ENCODE measurements around the gene NOXO1. TPM values are rescaled to one million over a fixed set of nuclear protein-coding genes. Genes with fewer than 3 reads are reported as not detected.

NOXO1 gene
- total RNA-seq, 2 donors from 2014 or later, result 0.42 TPM; not detected in 1

DNA sequence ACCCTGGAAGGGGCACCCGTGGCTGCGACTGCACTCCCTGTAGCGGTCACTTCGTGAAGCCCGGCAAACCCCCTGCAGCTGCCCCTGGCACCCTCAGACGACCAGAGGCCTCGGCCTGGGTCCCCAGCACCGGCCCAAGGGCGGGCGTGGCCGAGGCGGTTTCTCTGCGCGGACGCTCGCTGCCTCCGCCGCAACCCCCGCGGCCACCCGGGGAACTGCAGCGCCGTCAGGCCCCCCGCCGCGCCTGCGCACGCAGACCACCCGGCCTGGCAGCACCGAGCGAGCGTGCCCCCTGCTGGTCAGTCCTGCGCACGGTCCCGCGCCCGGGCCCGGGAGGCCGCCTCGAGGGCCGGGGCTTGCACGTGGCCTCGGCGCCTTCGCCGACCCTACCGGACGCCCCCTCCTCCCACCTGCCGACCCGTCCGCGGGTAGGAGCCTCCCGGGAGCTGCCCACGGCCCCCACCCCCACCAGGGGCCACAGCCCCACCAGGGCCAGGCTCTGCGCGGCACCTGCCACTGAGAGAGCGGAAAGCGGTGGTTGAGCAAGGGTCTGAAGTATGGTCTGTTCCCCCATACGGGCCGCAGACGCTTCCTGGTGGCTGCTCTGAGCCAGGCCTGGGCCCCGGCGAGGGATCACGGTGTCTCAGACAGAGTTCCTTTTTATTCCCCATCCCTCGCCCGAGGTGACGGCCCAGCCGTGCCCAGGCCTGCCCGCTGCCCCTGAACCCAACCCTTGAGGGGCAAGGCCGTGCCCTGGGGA is 51.5 kb downstream of the NOXO1 start:
- peaks cover 41% of the 10 kb centered on the region for H3K27me3 Mint-ChIP-seq (ENCODE audit: insufficient read depth)
- no peak overlapping the region for H3K27ac Mint-ChIP-seq
- H3K9me3 ChIP-seq (ENCODE audit: control insufficient read depth, low read length), result no peaks in the 10 kb centered on the region
- H3K27me3 ChIP-seq (ENCODE audit: control insufficient read depth, insufficient read depth, low read length, poor library complexity, severe bottlenecking), result peaks cover 18% of the 10 kb centered on the region
- no peak overlapping the region for H3K9ac ChIP-seq (ENCODE audit: extremely low read depth, low read length, poor library complexity, severe bottlenecking)
- peak; percentile 96 for DNase-seq
- no peaks in the 10 kb centered on the region for H3K4me1 ChIP-seq (ENCODE audit: control insufficient read depth, insufficient read depth, low read length)
- H3K27ac ChIP-seq (ENCODE audit: low read depth, low read length), result no peak overlapping the region
- no peaks in the 10 kb centered on the region for H3K36me3 Mint-ChIP-seq (ENCODE audit: low read depth)
- H3K4me1 Mint-ChIP-seq, result peaks cover 2% of the 10 kb centered on the region
- H3K4me3 Mint-ChIP-seq, result peak overlapping the region; percentile 56
- WGBS, 2 experiments (ENCODE audit: insufficient coverage in 1 of 2, insufficient read length in 1 of 2), result 17 to 25% methylated on average over 42 to 70 of the region's 70 CpGs
- no peak overlapping the region for H3K4me3 ChIP-seq (ENCODE audit: low read length)
- no peaks in the 10 kb centered on the region for H3K36me3 ChIP-seq (ENCODE audit: control insufficient read depth, insufficient read depth, low read length)
- TF ChIP-seq, protein P1, sequence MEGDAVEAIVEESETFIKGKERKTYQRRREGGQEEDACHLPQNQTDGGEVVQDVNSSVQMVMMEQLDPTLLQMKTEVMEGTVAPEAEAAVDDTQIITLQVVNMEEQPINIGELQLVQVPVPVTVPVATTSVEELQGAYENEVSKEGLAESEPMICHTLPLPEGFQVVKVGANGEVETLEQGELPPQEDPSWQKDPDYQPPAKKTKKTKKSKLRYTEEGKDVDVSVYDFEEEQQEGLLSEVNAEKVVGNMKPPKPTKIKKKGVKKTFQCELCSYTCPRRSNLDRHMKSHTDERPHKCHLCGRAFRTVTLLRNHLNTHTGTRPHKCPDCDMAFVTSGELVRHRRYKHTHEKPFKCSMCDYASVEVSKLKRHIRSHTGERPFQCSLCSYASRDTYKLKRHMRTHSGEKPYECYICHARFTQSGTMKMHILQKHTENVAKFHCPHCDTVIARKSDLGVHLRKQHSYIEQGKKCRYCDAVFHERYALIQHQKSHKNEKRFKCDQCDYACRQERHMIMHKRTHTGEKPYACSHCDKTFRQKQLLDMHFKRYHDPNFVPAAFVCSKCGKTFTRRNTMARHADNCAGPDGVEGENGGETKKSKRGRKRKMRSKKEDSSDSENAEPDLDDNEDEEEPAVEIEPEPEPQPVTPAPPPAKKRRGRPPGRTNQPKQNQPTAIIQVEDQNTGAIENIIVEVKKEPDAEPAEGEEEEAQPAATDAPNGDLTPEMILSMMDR (conservative IDR thresholded peaks at IDR 0.05), result peak; percentile 96
- no peaks in the 10 kb centered on the region for H3K9me3 Mint-ChIP-seq

DNA sequence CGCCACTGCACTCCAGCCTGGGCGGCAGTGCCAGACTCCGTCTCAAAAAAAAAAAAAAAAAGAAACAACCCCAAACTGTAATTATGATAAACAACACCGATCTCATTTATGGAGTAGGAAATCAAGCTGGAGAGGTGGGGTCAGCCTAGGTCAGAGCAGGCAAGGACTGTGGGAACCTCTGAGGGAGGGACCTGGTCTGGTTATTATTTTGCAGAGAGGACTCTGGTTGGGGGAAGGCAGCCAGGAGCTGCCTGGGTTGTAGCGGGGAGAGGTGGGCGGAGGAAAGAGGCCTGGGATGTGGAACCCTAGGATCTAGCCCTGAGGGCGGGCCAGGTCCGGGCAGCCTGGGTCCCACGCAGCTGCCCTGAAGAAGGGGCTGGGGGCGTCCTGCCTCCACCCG is 52.2 kb downstream of the NOXO1 start:
- H3K4me1 ChIP-seq (ENCODE audit: control insufficient read depth, insufficient read depth, low read length), result no peaks in the 10 kb centered on the region
- H3K9ac ChIP-seq (ENCODE audit: extremely low read depth, low read length, poor library complexity, severe bottlenecking), result no peak overlapping the region
- H3K4me3 ChIP-seq (ENCODE audit: low read length), result no peak overlapping the region
- TF ChIP-seq, protein P1 (conservative IDR thresholded peaks at IDR 0.05), result no peak
- peaks cover 24% of the 10 kb centered on the region for H3K27me3 ChIP-seq (ENCODE audit: control insufficient read depth, insufficient read depth, low read length, poor library complexity, severe bottlenecking)
- Mint-ChIP-seq H3K36me3 (ENCODE audit: low read depth) (no peaks in the 10 kb centered on the region), H3K4me3 (peak overlapping the region; percentile 56), H3K9me3 (no peaks in the 10 kb centered on the region), H3K4me1 (peaks cover 2% of the 10 kb centered on the region), H3K27ac (no peak overlapping the region), H3K27me3 (ENCODE audit: insufficient read depth) (peaks cover 48% of the 10 kb centered on the region)
- WGBS, 2 experiments (ENCODE audit: insufficient coverage in 1 of 2, insufficient read length in 1 of 2), result 43% methylated on average over 8 of the region's 11 CpGs; no CpG with 5 or more reads in 1 of the 2 experiments
- no peaks in the 10 kb centered on the region for H3K36me3 ChIP-seq (ENCODE audit: control insufficient read depth, insufficient read depth, low read length)
- no peak overlapping the region for H3K27ac ChIP-seq (ENCODE audit: low read depth, low read length)
- peak; percentile 71 for DNase-seq
- no peaks in the 10 kb centered on the region for H3K9me3 ChIP-seq (ENCODE audit: control insufficient read depth, low read length)

Other genes with a start within 250 kb of the NOXO1 start
- gene NME3, start 209.9 kb downstream of the NOXO1 start, total RNA-seq, result 10 to 100 TPM; 70.3 to 73.6 TPM
- 10 to 100 TPM; 34.3 to 64.3 TPM for gene EME2, start 208.7 kb downstream of the NOXO1 start, total RNA-seq
- 100 to 1,000 TPM; 137 to 164 TPM for gene MRPS34, start 208.3 kb downstream of the NOXO1 start, total RNA-seq
- gene SPSB3, start 198.9 kb downstream of the NOXO1 start, total RNA-seq, result 10 to 100 TPM; 28.0 to 28.1 TPM
- 10 to 100 TPM; 61.1 to 61.5 TPM for gene NUBP2, start 198.5 kb downstream of the NOXO1 start, total RNA-seq
- not detected for gene IGFALS, start 187.8 kb downstream of the NOXO1 start, total RNA-seq
- 10 to 100 TPM; 47.8 to 52.9 TPM for gene HAGH, start 154.6 kb downstream of the NOXO1 start, total RNA-seq
- gene FAHD1, start 154.3 kb downstream of the NOXO1 start, total RNA-seq, result 10 to 100 TPM; 16.6 to 16.9 TPM
- not detected for gene MEIOB, start 109.3 kb downstream of the NOXO1 start, total RNA-seq
- gene HS3ST6, start 63.1 kb downstream of the NOXO1 start, total RNA-seq, result not detected
- gene MSRB1, start 38.3 kb downstream of the NOXO1 start, total RNA-seq, result 10 to 100 TPM; 20.6 to 23.5 TPM
- gene RPL3L, start 26.8 kb downstream of the NOXO1 start, total RNA-seq, result not detected
- gene NDUFB10, start 21.9 kb downstream of the NOXO1 start, total RNA-seq, result 100 to 1,000 TPM; 167 to 192 TPM
- gene RPS2, start 16.6 kb downstream of the NOXO1 start, total RNA-seq, result 1,000 to 10,000 TPM; 3,064 to 3,492 TPM
- gene RNF151, start 14.6 kb downstream of the NOXO1 start, total RNA-seq, result under 1 TPM in 1 of 2 donors, not detected in 1; 0.44 TPM
- gene TBL3, start 9.4 kb downstream of the NOXO1 start, total RNA-seq, result 10 to 100 TPM; 43.4 to 49.7 TPM
- 10 to 100 TPM; 40.3 to 45.5 TPM for gene GFER, start 2.7 kb upstream of the NOXO1 start, total RNA-seq
- 10 to 100 TPM in 1 of 2 donors, 1 to 10 TPM in 1; 7.0 to 11.2 TPM for gene SYNGR3, start 8.5 kb upstream of the NOXO1 start, total RNA-seq
- 10 to 100 TPM; 45.6 to 49.5 TPM for gene ZNF598, start 28.4 kb upstream of the NOXO1 start, total RNA-seq
- 1 to 10 TPM; 1.2 to 1.9 TPM for gene NPW, start 38.3 kb upstream of the NOXO1 start, total RNA-seq
- 10 to 100 TPM; 20.1 to 25.5 TPM for gene NHERF2, start 45.4 kb upstream of the NOXO1 start, total RNA-seq
- gene NTHL1, start 66.4 kb upstream of the NOXO1 start, total RNA-seq, result 10 to 100 TPM; 43.2 to 46.1 TPM
- gene TSC2, start 66.5 kb upstream of the NOXO1 start, total RNA-seq, result 100 to 1,000 TPM; 166 to 192 TPM
- 100 to 1,000 TPM; 104 to 110 TPM for gene PKD1, start 154.4 kb upstream of the NOXO1 start, total RNA-seq
- 1 to 10 TPM; 3.2 to 4.9 TPM for gene RAB26, start 167.2 kb upstream of the NOXO1 start, total RNA-seq
- 100 to 1,000 TPM; 108 to 110 TPM for gene TRAF7, start 174.3 kb upstream of the NOXO1 start, total RNA-seq
- 1 to 10 TPM; 8.2 to 9.7 TPM for gene CASKIN1, start 215.1 kb upstream of the NOXO1 start, total RNA-seq
- 10 to 100 TPM; 60.3 to 70.8 TPM for gene MLST8, start 224.0 kb upstream of the NOXO1 start, total RNA-seq
- 10 to 100 TPM in 1 of 2 donors, 1 to 10 TPM in 1; 7.7 to 15.0 TPM for gene BRICD5, start 229.4 kb upstream of the NOXO1 start, total RNA-seq
- gene PGP, start 233.4 kb upstream of the NOXO1 start, total RNA-seq, result 10 to 100 TPM; 31.0 to 32.0 TPM
- gene E4F1, start 242.1 kb upstream of the NOXO1 start, total RNA-seq, result 10 to 100 TPM; 24.5 to 29.6 TPM